B cell (primary cell): ENCODE data around the gene COL8A2. TPM values are rescaled to one million over a fixed set of nuclear protein-coding genes. Genes with fewer than 3 reads are reported as not detected.

Experiments
- ATAC-seq: fragments of 200-7000 bp; cut with Tn5 transposase; one replicate; pipeline ENCODE4 v1.10.0; 2021; ENCODE audit warnings: low read depth, mild to moderate bottlenecking, moderate number of reproducible peaks, moderate library complexity
- CTCF ChIA-PET: fragments of 350-600 bp; sonication (Branson Sonifier 250); formaldehyde crosslinking; loops from one replicate; lab custom pipeline; 2021; ENCODE audit warnings: antibody characterized with exemption, inconsistent platforms; lab: Charles Lee
- POLR2A ChIA-PET: fragments of 350-600 bp; sonication (Branson Sonifier 250); formaldehyde crosslinking; loops from one replicate; lab custom pipeline; 2021; ENCODE audit warnings: antibody characterized with exemption; lab: Charles Lee
- DNase-seq: peaks from one replicate; pipeline ENCODE4 v3.0.0; 2013
- H2AFZ ChIP-seq: 2 replicates; pipeline ENCODE4 v1.6.1; 2012; ENCODE audit warnings: mild to moderate bottlenecking, low read depth, low read length; ENCODE audit not compliant: insufficient read depth, poor library complexity, severe bottlenecking
- H3K27ac ChIP-seq, 2 donors: 1 replicate in 1 of 2; 2 replicates in 1 of 2; pipeline ENCODE4 v1.5.1; 2012 to 2013; ENCODE audit warnings: low read length in 2 of 2, mild to moderate bottlenecking in 2 of 2, moderate library complexity in 1 of 2
- H3K27me3 ChIP-seq, 4 experiments: fragments of 200-600 bp in 1 of 4; sonication (generic) in 1 of 4; replicated peaks in 1 of 4; 1 replicate in 2 of 4; 2 replicates in 2 of 4; pipeline versions ENCODE4 v1.6.1 to v1.7.0; 2013 to 2016; ENCODE audit warnings: low read length in 3 of 4, mild to moderate bottlenecking in 2 of 4, mixed read lengths in 1 of 4, moderate library complexity in 1 of 4; ENCODE audit not compliant: insufficient read depth in 4 of 4, control insufficient read depth in 3 of 4; ENCODE audit errors: control extremely low read depth in 1 of 4
- H3K36me3 ChIP-seq, 2 experiments: replicated peaks in 1 of 2; 1 replicate in 1 of 2; 2 replicates in 1 of 2; pipeline versions ENCODE4 v1.6.1 to v1.7.1; 2013; ENCODE audit warnings: low read length in 1 of 2; ENCODE audit not compliant: insufficient read depth in 2 of 2, control insufficient read depth in 1 of 2; ENCODE audit errors: control extremely low read depth in 1 of 2, extremely low read depth in 1 of 2
- H3K4me1 ChIP-seq, 2 donors: fragments of 200-600 bp in 1 of 2; sonication (generic) in 1 of 2; 1 replicate in 1 of 2; 2 replicates in 1 of 2; pipeline versions ENCODE4 v1.5.1 to v1.6.1; 2013 to 2017; ENCODE audit warnings: low read length in 2 of 2; ENCODE audit not compliant: control insufficient read depth in 2 of 2, insufficient read depth in 2 of 2
- H3K4me2 ChIP-seq: replicated peaks from 2 replicates; pipeline ENCODE3; 2012; ENCODE audit warnings: mild to moderate bottlenecking, low read depth, low read length; ENCODE audit not compliant: poor library complexity, severe bottlenecking
- H3K4me3 ChIP-seq, 5 experiments: fragments of 200-600 bp in 1 of 5; sonication (generic) in 1 of 5; 1 replicate in 3 of 5; 2 replicates in 2 of 5; pipeline versions ENCODE4 v1.5.1 to v1.7.0; 2011 to 2016; ENCODE audit warnings: low read length in 4 of 5, mild to moderate bottlenecking in 4 of 5, low read depth in 2 of 5, control low read depth in 1 of 5, moderate library complexity in 1 of 5; ENCODE audit not compliant: insufficient read depth in 1 of 5; ENCODE audit errors: control extremely low read depth in 1 of 5, extremely low read depth in 1 of 5
- H3K79me2 ChIP-seq: fragments of 200-600 bp; sonication (generic); one replicate; pipeline ENCODE4 v1.6.0; 2016; ENCODE audit warnings: low read length; ENCODE audit not compliant: control insufficient read depth, insufficient read depth
- H3K9ac ChIP-seq: fragments of 200-600 bp; sonication (generic); 2 replicates; pipeline ENCODE4 v1.6.1; 2017; ENCODE audit warnings: mild to moderate bottlenecking, low read length, moderate library complexity
- H3K9me3 ChIP-seq, 3 donors: one replicate each; pipeline versions ENCODE4 v1.6.1 to v1.7.1; 2013; ENCODE audit warnings: low read length in 2 of 3; ENCODE audit not compliant: control insufficient read depth in 2 of 3, insufficient read depth in 1 of 3; ENCODE audit errors: control extremely low read depth in 1 of 3
- H4K20me1 ChIP-seq: 2 replicates; pipeline ENCODE4 v1.6.0; 2012; ENCODE audit warnings: mild to moderate bottlenecking, low read length; ENCODE audit not compliant: insufficient read depth, control insufficient read depth, poor library complexity, severe bottlenecking
- H3K27ac Mint-ChIP-seq: one replicate; pipeline ENCODE4 v1.8.0; 2021; ENCODE audit warnings: mixed read lengths
- H3K27me3 Mint-ChIP-seq: one replicate; pipeline ENCODE4 v1.8.0; 2021; ENCODE audit warnings: mixed read lengths
- H3K4me1 Mint-ChIP-seq: one replicate; pipeline ENCODE4 v1.8.0; 2021; ENCODE audit warnings: mixed read lengths
- H3K4me3 Mint-ChIP-seq: one replicate; pipeline ENCODE4 v1.8.0; 2021; ENCODE audit warnings: mixed read lengths
- H3K9me3 Mint-ChIP-seq: one replicate; pipeline ENCODE4 v1.8.0; 2022; ENCODE audit warnings: mixed read lengths; ENCODE audit not compliant: insufficient read depth
- CTCF ChIP-seq: fragments of 200-600 bp; IDR thresholded peaks from one replicate; pipeline ENCODE4 v1.8.0; 2022; ENCODE audit warnings: antibody characterized with exemption, mild to moderate bottlenecking
- EZH2 ChIP-seq: IDR thresholded peaks from 2 replicates; pipeline ENCODE4 v1.6.1; 2012; ENCODE audit warnings: borderline replicate concordance, low read depth, mild to moderate bottlenecking, moderate library complexity, low read length; ENCODE audit not compliant: insufficient read depth, poor library complexity, severe bottlenecking
- WGBS: methylation state at CpG from one replicate; pipeline ENCODE4 v1.1.5; 2013; ENCODE audit warnings: missing lambda C conversion rate; ENCODE audit not compliant: insufficient coverage; 5-methylcytosine and 5-hydroxymethylcytosine counted together
- intact Hi-C: fragments of 100-400 bp; cut with micrococcal nuclease; formaldehyde crosslinking; loops from one replicate; pipeline ENCODE4 v1.10.0; 2022
- polyA plus RNA-seq: library from polyadenylated mRNA; depleted of rRNA; stranded (reverse); fragments of >200 nt; gene quantifications from 2 replicates; pipeline ENCODE4 v1.2.3, GENCODE V29; 2012
- total RNA-seq, 2 donors: library from RNA; stranded (reverse); fragments of 120-200 nt in 1 of 2; gene quantifications; 1 replicate in 1 of 2; 2 replicates in 1 of 2; pipeline versions ENCODE4 v1.2.3 to v1.2.4, GENCODE V29; 2013 to 2022

The COL8A2 gene
- total and polyA plus RNA-seq, 2 donors (not counting 1 experiment from before 2014, with no cell fraction given), result 0.17 TPM; not detected in 1

DNA sequence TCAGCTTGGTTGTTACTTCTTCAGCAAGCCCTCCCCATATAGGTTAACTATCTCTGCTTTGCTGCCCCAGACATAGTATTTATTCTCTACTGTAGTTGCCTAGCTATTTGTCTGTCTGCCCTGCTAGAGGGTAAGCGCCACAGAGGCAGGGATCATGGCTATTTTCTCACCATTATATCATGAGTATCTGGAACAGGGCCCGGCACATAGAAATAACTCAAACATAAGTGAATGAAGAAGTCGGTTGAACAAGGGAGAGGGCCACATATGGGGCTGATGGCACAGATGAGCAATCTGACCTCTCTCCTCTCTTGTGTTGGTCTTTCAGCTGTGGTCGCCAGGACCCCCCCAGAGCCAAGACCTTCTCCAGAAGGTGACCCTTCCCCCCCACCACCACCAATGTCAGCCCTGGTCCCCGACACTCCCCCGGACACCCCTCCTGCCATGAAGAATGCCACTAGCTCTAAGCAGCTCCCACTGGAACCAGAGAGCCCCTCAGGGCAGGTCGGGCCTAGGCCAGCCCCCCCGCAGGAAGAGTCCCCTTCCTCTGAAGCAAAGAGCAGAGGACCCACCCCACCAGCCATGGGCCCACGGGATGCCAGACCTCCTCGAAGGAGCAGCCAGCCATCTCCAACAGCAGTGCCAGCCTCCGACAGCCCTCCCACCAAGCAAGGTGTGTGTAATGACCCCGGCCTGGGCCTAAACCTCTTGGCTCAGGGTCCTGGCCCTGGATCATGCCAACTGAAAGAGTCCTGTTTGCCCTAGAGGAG is 45.8 kb upstream of the COL8A2 start:
- H3K4me3 Mint-ChIP-seq, result no peak overlapping the region
- no peaks in the 10 kb centered on the region for H3K27me3 ChIP-seq
- TF ChIP-seq EZH2, result no peak
- no peak for TF ChIP-seq CTCF
- DNase-seq, result no peak
- ATAC-seq, result no peak
- no peaks in the 10 kb centered on the region for H3K9me3 Mint-ChIP-seq
- H3K9me3 ChIP-seq, result no peaks in the 10 kb centered on the region
- POLR2A ChIA-PET, result no interaction called here
- CTCF ChIA-PET, result interaction anchor here (0.5 kb wide), 1 partner anchor 63 kb away, joined by 5 read pairs; no protein-coding TSS in a partner anchor
- H3K4me1 Mint-ChIP-seq, result peaks cover 23% of the 10 kb centered on the region
- H3K9ac ChIP-seq, result no peak overlapping the region
- no peak overlapping the region for H3K27ac Mint-ChIP-seq
- peaks cover 43% of the 10 kb centered on the region for H4K20me1 ChIP-seq
- H3K36me3 ChIP-seq, result peaks cover 5 to 50% of the 10 kb centered on the region in 2 experiments
- H2AFZ ChIP-seq, result no peak overlapping the region
- H3K4me1 ChIP-seq, result peaks cover 11 to 13% of the 10 kb centered on the region in 2 donors
- no peaks in the 10 kb centered on the region for H3K27me3 Mint-ChIP-seq
- WGBS, result 96% methylated on average over 6 of the region's 12 CpGs
- H3K4me2 ChIP-seq, result no peak overlapping the region
- intact Hi-C loops, result no loop called here
- H3K27ac ChIP-seq, result no peak overlapping the region
- H3K79me2 ChIP-seq, result peaks cover 46% of the 10 kb centered on the region
- H3K4me3 ChIP-seq, result no peak overlapping the region

DNA sequence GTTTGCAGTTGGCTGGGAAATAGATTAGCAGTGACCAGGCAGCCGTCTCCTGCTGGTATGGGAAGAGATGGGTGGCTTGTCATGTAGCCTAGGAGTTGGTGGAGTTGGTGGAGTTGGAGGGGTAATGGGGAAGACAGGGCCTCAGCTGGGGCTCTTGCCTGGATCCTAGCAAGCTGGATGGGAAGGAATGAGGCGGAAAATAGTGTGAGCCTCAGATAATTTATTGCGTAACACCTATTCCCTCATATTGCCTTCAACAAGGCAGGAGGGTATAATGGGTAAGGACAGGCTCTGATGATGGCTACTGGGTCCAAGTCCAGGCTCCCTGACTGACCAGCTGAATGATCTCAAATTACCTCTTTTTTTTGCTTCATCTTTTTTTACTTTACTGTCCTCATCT is 43.5 kb upstream of the COL8A2 start:
- Histone ChIP-seq H3K4me3 (no peak overlapping the region), H3K27me3 (no peaks in the 10 kb centered on the region), H3K36me3 (peaks cover 3 to 30% of the 10 kb centered on the region in 2 experiments), H2AFZ (no peak overlapping the region), H3K27ac (no peak overlapping the region), H3K4me2 (no peak overlapping the region), H3K4me1 (peaks cover 0 to 9% of the 10 kb centered on the region in 2 donors), H3K9me3 (no peaks in the 10 kb centered on the region), H3K79me2 (peaks cover 70% of the 10 kb centered on the region), H4K20me1 (peaks cover 39% of the 10 kb centered on the region), H3K9ac (no peak overlapping the region)
- peak overlapping the region; percentile 10 for H3K27ac Mint-ChIP-seq
- H3K4me1 Mint-ChIP-seq, result peaks cover 17% of the 10 kb centered on the region
- no peak overlapping the region for H3K4me3 Mint-ChIP-seq
- ATAC-seq (no peak), DNase-seq (no peak)
- POLR2A ChIA-PET, result no interaction called here
- CTCF ChIA-PET, result interaction anchor here (1.5 kb wide), 1 partner anchor 19 kb away, joined by 8 read pairs; no protein-coding TSS in a partner anchor
- 91% methylated on average over 1 of the region's 3 CpGs for WGBS
- TF ChIP-seq EZH2, result no peak
- no peak for TF ChIP-seq CTCF
- no peaks in the 10 kb centered on the region for H3K9me3 Mint-ChIP-seq
- H3K27me3 Mint-ChIP-seq, result no peaks in the 10 kb centered on the region
- intact Hi-C loops, result no loop called here
